ENCODE measurements around the gene ANKMY1. TPM values are rescaled to one million over a fixed set of nuclear protein-coding genes. Genes with fewer than 3 reads are reported as not detected.

ANKMY1 gene
- total RNA-seq, 4 donors from 2014 or later, result 15.1 to 64.0 (median 27.5) TPM

GRCh38 chr2:240505910-240506309 is 51.9 kb downstream of the ANKMY1 start:
- TF ChIP-seq POLR2AphosphoS5 (IDR thresholded peaks at IDR 0.05) (no peak), POLR2A (IDR thresholded peaks at IDR 0.05) (no peak), EP300 (IDR thresholded peaks at IDR 0.05; ENCODE audit: low read depth) (no peak)
- TF ChIP-seq, protein P1, sequence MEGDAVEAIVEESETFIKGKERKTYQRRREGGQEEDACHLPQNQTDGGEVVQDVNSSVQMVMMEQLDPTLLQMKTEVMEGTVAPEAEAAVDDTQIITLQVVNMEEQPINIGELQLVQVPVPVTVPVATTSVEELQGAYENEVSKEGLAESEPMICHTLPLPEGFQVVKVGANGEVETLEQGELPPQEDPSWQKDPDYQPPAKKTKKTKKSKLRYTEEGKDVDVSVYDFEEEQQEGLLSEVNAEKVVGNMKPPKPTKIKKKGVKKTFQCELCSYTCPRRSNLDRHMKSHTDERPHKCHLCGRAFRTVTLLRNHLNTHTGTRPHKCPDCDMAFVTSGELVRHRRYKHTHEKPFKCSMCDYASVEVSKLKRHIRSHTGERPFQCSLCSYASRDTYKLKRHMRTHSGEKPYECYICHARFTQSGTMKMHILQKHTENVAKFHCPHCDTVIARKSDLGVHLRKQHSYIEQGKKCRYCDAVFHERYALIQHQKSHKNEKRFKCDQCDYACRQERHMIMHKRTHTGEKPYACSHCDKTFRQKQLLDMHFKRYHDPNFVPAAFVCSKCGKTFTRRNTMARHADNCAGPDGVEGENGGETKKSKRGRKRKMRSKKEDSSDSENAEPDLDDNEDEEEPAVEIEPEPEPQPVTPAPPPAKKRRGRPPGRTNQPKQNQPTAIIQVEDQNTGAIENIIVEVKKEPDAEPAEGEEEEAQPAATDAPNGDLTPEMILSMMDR (IDR thresholded peaks at IDR 0.05), result no peak
- intact Hi-C loops (cut with DNase I; ENCODE audit: low total_unique reads), result no loop called here
- no peaks in the 10 kb centered on the region for H3K4me1 ChIP-seq
- in situ Hi-C loops (cut with MboI; ENCODE audit: low pct_ligation_motif_present in 1 of 4, low pct_unique_long_range_greater_than_20kb in 1 of 4, low sequenced_read_pairs in 3 of 4), result loop anchor here in 2 of 4 donors (25.0 kb wide), 1 partner anchor 206 kb away; no protein-coding TSS in a partner anchor
- DNase-seq, result no peak
- H3K27ac ChIP-seq, result no peak overlapping the region
- H3K9me3 ChIP-seq, result no peaks in the 10 kb centered on the region
- H3K27me3 ChIP-seq, result no peaks in the 10 kb centered on the region
- no peaks in the 10 kb centered on the region for H3K36me3 ChIP-seq
- no peak overlapping the region for H3K4me3 ChIP-seq
- 93 to 94% methylated on average over 6 to 14 of the region's 14 CpGs for WGBS, 2 donors (ENCODE audit: low coverage in 1 of 2)

DNA sequence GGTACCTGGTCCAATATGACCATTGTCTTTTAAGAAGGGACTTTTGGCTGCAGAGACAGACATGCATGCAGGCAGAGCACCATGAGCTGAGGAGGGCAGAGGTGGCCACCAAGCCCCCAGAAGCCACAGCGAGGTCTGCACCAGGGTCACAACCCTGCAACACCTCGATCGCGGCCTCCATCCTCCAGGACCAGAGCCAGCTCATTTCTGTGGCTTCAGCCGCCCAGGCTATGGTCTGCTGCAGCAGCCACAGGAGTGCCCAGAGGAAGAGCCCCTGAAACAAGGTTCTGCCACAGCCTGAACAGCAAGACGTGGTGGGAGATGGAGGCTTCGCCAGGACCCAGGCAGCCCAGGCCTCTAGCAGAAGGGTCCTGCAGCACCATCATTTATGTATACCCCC is 53.9 kb downstream of the ANKMY1 start:
- in situ Hi-C loops (cut with MboI; ENCODE audit: low pct_ligation_motif_present in 1 of 4, low pct_unique_long_range_greater_than_20kb in 1 of 4, low sequenced_read_pairs in 3 of 4), result loop anchor here in 2 of 4 donors (25.0 kb wide), 1 partner anchor 208 kb away; no protein-coding TSS in a partner anchor
- Histone ChIP-seq H3K36me3 (no peaks in the 10 kb centered on the region), H3K27ac (no peak overlapping the region), H3K4me3 (no peak overlapping the region), H3K4me1 (no peaks in the 10 kb centered on the region), H3K9me3 (no peaks in the 10 kb centered on the region), H3K27me3 (no peaks in the 10 kb centered on the region)
- intact Hi-C loops (cut with DNase I; ENCODE audit: low total_unique reads), result no loop called here
- 91% methylated on average over 7 of the region's 7 CpGs; no CpG with 5 or more reads in 1 of the 2 donors for WGBS, 2 donors (ENCODE audit: low coverage in 1 of 2)
- no peak for DNase-seq
- TF ChIP-seq, protein P1 (IDR thresholded peaks at IDR 0.05), result no peak
- TF ChIP-seq POLR2A (IDR thresholded peaks at IDR 0.05) (no peak), EP300 (IDR thresholded peaks at IDR 0.05; ENCODE audit: low read depth) (no peak), POLR2AphosphoS5 (IDR thresholded peaks at IDR 0.05) (no peak)

DNA sequence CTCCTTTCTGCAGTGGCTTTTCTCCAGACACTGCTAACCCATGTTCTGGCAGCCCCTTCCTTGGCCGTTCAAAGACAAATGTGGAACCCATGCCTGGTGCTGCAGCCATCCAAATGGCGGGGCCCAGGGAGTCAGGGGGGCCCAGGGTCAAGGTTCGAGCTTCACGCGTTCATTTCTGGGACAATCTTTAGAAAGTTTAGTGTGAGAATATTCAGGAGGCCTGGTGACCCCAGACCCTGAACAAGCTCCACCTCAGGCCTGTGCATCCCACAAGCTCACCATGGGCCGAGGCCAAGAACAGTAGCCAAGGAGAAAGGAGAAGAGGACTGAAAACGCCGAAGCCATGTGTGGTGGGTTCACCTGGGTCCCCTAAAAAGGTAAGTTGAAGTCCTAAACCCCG is 54.4 kb downstream of the ANKMY1 start:
- Histone ChIP-seq H3K27me3 (no peaks in the 10 kb centered on the region), H3K27ac (no peak overlapping the region), H3K4me1 (no peaks in the 10 kb centered on the region), H3K4me3 (no peak overlapping the region), H3K9me3 (no peaks in the 10 kb centered on the region), H3K36me3 (no peaks in the 10 kb centered on the region)
- intact Hi-C loops (cut with DNase I; ENCODE audit: low total_unique reads), result no loop called here
- WGBS, 2 donors (ENCODE audit: low coverage in 1 of 2), result 94 to 98% methylated on average over 6 to 9 of the region's 9 CpGs
- DNase-seq, result no peak
- TF ChIP-seq, protein P1 (IDR thresholded peaks at IDR 0.05), result no peak
- TF ChIP-seq POLR2A (IDR thresholded peaks at IDR 0.05), result no peak
- TF ChIP-seq EP300 (IDR thresholded peaks at IDR 0.05; ENCODE audit: low read depth), result no peak
- no peak for TF ChIP-seq POLR2AphosphoS5 (IDR thresholded peaks at IDR 0.05)
- in situ Hi-C loops (cut with MboI; ENCODE audit: low pct_ligation_motif_present in 1 of 4, low pct_unique_long_range_greater_than_20kb in 1 of 4, low sequenced_read_pairs in 3 of 4), result loop anchor here in 2 of 4 donors (25.0 kb wide), 1 partner anchor 209 kb away; no protein-coding TSS in a partner anchor

GRCh38 chr2:240502430-240503121 is 55.2 kb downstream of the ANKMY1 start:
- TF ChIP-seq POLR2AphosphoS5 (IDR thresholded peaks at IDR 0.05), result no peak
- TF ChIP-seq POLR2A (IDR thresholded peaks at IDR 0.05), result no peak
- TF ChIP-seq, protein P1 (IDR thresholded peaks at IDR 0.05), result no peak
- no peak for TF ChIP-seq EP300 (IDR thresholded peaks at IDR 0.05; ENCODE audit: low read depth)
- Histone ChIP-seq H3K27me3 (no peaks in the 10 kb centered on the region), H3K9me3 (no peaks in the 10 kb centered on the region), H3K4me1 (no peaks in the 10 kb centered on the region), H3K27ac (no peak overlapping the region), H3K36me3 (no peaks in the 10 kb centered on the region), H3K4me3 (no peak overlapping the region)
- in situ Hi-C loops (cut with MboI; ENCODE audit: low pct_ligation_motif_present in 1 of 4, low pct_unique_long_range_greater_than_20kb in 1 of 4, low sequenced_read_pairs in 3 of 4) (loop anchor here in 2 of 4 donors (25.0 kb wide), 1 partner anchor 210 kb away; no protein-coding TSS in a partner anchor), intact Hi-C loops (cut with DNase I; ENCODE audit: low total_unique reads) (no loop called here)
- no peak for DNase-seq
- WGBS, 2 donors (ENCODE audit: low coverage in 1 of 2), result 92 to 100% methylated on average over 1 to 14 of the region's 14 CpGs
